Fibroblast of skin of right biceps (primary cell): ENCODE measurements around the gene RABGAP1L.
"Not testable (repeated sequence)": the region's sequence is repeated elsewhere in the genome, so short reads cannot be mapped to it uniquely, and the experiment has no call there.

Experiments
- DNase-seq: peaks from one replicate; pipeline ENCODE4 v3.0.0-alpha.2; 2013

The RABGAP1L gene

DNA sequence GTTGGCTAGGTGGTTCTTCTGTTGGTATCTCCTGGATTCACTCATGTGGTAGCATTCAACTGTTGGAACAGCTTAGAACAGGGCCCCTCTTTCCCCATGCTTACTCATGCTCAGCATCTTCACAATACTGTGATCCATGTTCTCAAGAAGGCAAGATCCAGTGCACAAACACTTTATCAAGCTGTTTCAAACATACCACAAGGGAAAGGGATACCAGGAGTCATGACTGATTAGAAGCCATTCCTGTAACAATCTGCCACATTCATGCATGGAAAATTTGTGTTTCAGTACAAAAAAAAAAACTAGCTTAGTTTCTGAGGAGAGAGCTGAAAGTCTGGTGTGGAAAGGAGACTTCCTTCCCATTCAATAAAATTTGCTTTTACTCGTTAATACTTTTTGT, 670.7 kb downstream of the RABGAP1L start:
- no peak for DNase-seq

GRCh38 chr1:174836543-174836942, 677.2 kb downstream of the RABGAP1L start:
- no peak for DNase-seq

GRCh38 chr1:174837386-174837785, 678.1 kb downstream of the RABGAP1L start:
- DNase-seq, result no peak

DNA sequence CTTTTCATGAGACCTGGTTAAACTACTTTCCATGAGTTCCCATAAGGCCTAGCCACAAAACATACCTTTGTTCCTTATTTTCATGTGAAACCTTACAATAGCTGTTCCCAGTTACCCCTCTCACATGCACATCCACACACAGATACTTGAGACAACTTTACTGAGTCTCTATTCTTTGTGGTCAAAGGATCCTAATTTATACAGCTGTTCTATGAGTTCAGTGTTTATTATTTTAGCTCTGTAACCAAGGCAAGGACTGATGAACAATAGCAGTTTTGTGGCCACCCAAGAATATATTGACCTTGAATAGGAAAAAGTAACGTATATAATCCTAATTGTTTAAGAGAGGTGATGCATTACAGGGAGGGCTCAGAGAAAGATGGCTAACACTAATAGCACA, 679.9 kb downstream of the RABGAP1L start:
- DNase-seq, result peak; percentile 9

DNA sequence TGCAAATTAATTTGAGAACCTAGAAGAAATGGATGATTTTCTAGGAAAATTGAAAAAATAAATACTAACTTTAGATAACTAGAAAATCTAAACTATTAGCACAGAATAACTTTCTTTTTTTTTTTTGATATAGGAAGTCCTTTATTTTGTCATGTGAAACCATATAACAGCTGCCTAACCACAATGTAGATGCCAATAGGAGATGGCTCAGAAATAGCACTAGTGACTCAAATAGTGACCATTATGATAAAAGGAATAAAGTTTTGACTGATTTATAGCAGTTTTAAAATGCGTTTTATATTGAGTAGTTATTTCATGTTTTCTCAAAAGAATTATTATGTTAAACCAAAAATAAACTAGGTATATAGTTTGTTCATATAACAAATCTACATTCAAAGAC, 682.4 kb downstream of the RABGAP1L start:
- no peak for DNase-seq

GRCh38 chr1:174848593-174849560, 689.6 kb downstream of the RABGAP1L start:
- DNase-seq, result not testable (repeated sequence)

GRCh38 chr1:174850726-174851125, 691.4 kb downstream of the RABGAP1L start:
- no peak for DNase-seq

- no peak for DNase-seq
Measured at GRCh38 chr1:174858301-174858700, 699.0 kb downstream of the RABGAP1L start.

DNA sequence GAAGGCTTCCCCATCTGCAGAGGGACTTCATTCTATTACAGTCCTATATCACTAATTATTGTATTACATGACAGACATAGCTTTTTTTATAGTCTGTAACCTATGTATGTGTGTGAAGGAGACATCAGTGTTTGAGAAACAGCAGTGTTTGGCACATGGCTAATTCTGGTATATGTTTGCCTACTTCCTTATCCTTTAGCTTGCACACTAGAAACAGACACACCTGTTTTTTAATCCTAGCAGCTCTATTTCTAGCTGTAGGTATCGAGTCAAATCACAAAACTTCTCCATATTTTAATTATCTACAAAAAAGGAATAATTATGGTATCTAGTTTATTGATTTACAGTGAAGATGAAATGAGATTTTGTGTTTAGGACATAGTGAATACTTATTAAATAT, 711.0 kb downstream of the RABGAP1L start:
- no peak for DNase-seq

DNA sequence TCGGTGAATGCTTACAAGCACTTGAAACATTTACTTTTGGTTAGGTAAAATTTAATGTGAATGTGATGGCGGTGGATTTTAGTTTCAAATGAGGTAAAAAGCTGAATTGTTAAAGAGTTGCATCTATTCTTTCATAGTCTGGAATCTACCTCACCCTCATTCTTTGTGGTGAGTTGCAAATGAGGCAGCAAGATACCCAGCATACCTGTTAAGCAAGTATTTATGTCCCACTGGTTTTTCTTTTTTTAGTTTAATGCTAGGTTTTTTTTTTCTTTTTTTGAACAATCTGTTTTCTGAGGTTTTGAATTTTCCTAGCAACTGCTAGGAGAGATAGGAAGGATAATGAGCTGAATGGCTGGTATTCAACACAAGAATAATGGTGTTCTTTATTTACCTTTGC, 712.6 kb downstream of the RABGAP1L start:
- no peak for DNase-seq

DNA sequence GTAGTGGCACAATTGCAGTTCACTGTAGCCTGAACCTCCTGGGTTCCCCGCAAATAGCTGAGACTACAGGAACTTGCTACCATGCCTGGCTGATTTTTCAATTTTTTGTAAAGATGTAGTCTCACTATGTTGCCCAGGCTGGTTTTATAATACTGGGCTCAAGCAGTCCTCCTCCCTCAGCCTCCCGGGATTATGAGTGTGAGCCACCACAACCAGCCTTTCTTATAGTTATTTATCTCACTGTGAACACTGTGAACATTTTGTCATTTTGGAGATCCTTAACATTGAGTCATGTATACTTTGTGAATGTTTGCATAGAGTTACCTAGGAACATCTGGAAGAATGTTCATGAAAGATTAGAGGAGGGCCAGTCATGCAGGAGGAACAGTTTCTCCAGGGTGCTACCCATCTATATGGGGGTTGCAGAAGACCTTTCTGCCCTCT, 713.3 kb downstream of the RABGAP1L start:
- peak; percentile 16 for DNase-seq

DNA sequence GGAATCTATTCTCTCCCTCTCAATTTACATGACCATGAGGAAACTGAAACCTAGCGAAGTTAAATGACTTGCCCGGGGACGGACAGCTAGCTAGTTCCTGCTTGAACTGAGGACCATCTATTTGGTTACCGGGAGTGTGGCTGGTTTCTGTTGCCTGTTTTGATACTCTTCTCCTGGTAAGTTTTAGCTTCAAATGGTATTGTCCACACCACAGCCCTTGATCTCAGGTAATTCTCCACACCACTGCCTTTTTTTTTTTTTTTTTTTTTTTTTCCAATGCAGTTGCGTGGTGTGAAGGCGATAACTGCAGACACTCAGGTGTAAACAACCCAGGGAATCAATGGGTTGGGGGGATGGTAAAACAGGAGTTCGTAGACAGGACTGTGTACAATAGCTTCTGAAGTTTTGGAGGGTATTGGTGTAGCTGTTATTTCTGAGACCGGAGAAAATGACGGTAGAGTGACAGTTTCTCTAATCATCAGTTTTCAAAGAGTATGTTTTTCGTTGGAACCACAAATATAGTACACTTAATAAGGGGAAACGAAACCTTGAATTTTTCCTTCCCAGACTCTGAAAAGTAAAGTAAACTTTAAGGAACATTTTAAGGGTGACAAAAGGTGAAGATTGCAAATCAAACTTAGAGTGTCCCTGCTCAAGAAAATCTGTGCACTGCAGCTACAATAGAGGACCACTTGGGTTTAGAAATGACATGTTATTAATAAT, 715.2 kb downstream of the RABGAP1L start:
- DNase-seq, result no peak

- no peak for DNase-seq
Measured at GRCh38 chr1:174875306-174875705, 716.0 kb downstream of the RABGAP1L start.

DNA sequence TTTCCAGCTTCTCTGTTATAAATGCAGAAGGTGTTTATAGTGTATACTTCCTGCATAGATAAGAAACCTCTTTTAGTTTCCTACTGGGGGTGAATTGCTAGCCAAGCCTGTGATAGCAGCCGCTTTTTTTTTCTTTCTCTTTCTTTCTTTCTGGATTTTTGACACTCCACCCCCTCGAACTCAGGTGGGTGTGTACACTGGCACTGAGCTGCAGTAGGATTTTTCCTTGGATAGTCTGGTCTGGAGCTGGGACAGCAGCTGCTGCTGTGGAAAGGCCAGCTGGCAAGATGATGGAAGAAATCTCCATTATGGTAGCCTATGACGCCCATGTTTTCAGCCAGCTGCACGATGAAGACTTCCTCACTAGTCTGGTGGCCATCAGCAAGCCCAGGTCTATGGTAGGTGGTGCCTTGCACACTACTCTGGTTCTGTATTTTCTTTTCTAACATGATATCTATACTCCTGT, 717.9 kb downstream of the RABGAP1L start:
- DNase-seq, result no peak

DNA sequence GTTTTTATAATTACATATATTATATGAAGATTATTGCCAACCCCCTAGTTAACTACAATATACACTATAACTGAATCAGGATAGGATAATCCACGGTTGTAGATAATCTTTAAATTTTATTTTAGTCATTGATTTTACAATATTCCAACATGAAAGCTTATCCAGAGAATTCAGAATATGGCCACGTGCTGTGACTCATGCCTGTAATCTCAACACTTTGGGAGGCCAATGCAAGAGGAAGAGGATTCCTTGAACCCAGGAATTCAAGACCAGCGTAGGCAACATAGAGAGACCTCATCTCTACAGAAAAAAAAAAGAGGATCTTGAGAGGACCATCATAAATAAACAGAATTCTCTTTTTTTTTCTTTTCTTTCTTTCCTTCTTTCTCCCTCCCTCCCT, 720.9 kb downstream of the RABGAP1L start:
- no peak for DNase-seq

GRCh38 chr1:174883409-174883808, 724.1 kb downstream of the RABGAP1L start:
- peak; percentile 26 for DNase-seq

GRCh38 chr1:174884038-174884437, 724.7 kb downstream of the RABGAP1L start:
- no peak for DNase-seq

DNA sequence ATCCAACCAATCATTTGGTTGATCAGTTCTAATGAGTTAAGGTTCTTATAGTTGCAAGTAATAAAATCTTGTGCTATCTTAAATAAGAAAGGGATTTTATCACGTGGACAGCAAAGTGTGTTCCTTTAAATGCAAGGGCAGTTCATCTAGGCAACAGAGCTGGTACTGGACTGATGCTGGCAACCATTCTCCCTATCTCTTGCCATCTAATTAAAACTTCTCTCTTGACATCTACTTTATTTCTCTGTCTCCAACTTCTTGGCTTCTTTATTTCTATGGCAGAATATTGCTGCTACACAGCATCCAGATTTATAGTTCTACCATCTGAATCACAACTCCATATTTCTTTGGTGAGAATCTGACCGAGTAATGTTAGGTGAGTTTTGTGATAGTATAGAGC, 725.2 kb downstream of the RABGAP1L start:
- no peak for DNase-seq

DNA sequence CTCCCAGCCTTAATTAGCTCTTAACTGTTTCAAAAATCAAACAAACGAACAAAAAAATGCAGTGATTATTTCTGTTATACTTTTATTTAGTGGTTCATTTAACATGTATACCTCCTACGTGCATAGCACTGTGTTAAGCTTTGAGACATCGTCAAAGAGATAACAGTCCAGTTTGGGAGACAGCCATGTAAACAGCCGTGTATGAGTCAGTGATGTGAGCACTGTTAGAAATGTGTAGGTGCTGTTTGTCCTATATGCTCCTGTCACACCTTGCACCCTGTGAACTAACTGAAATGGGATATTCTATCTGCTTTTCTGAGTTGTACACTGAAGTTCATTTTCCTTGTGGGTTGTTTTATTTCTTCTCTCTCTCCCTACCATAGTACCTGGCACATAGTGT, 730.7 kb downstream of the RABGAP1L start:
- no peak for DNase-seq

GRCh38 chr1:174892016-174892415, 732.7 kb downstream of the RABGAP1L start:
- DNase-seq, result no peak

DNA sequence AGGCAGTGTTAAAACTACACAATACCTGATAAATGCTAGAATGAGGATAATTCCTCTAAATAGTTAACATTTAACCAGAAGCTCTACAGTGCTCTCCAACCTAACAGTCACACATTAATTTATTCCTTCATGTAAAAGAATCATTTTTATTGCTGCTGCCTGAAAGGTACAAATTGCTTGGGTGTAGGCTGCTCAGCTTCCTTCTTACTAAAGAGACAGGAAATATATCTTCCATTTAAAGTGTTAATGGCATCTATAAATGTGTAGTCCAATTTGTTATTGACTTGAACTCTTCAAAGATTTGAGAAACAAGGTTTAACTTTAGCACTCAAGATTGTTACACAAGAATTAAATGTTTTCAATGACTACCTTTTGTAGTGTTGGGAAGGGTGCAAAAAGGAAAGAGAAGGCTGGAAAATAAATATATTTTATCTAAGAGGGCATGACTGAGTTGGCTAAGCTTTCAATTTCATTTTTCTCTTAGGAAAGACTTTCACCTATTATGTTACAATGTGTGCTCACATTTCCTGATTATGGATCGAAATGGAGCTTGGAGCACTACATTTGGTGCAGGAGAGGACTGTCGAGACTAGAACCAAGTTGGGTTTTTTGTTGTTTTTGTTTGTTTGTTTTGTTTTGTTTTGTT, 734.9 kb downstream of the RABGAP1L start:
- no peak for DNase-seq

GRCh38 chr1:174895610-174896009, 736.3 kb downstream of the RABGAP1L start:
- not testable (repeated sequence) for DNase-seq

DNA sequence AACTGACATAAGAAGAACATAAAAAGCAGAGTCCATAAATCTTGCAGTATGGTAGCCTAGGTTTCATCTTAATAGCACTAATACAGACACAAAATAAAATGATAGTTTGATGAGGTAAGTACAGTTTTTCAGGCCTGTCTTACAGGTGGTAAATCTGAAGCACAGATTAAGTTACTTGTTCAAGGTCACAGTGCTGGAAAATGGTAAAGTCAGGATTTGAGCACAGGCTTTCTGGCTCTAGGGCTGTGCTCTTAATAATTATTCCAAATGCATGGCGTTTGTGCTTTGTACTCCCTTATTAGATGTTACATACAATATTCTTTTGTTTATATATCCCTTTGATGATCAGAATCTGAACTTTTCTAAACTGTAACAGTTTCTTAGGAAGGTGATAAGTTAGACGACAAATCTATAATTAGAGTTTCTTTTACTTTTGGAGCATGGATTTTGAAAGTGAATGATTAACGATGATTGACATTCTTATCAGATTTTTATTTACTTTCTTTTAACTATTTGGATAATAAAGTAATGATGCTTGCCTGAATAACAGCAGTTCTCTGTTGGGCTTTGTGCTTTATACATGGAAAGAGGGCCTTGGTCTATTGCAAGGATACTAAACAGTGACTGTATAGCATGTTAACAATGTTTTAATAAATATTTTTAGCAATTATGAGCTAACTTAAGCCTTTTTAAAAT, 738.9 kb downstream of the RABGAP1L start:
- no peak for DNase-seq
